HG03354 (cell line): Measurements from ENCODE around the gene EIF5A.

Source experiments
- ATAC-seq: cut with Tn5 transposase; IDR thresholded peaks from one replicate; pipeline ENCODE4 v1.9.1; 2021; ENCODE audit warnings: mild to moderate bottlenecking; ENCODE audit not compliant: unreplicated experiment, poor library complexity, severe bottlenecking

The EIF5A gene

GRCh38 chr17:7283471-7284216 lies 23.8 kb upstream of the EIF5A start:
- ATAC-seq = no peak

GRCh38 chr17:7284911-7285310 lies 22.5 kb upstream of the EIF5A start:
- no peak for ATAC-seq

GRCh38 chr17:7285679-7286078 lies 21.7 kb upstream of the EIF5A start:
- no peak for ATAC-seq

- ATAC-seq = no peak
Observed at GRCh38 chr17:7289256-7290032, 18.0 kb upstream of the EIF5A start.

GRCh38 chr17:7290166-7290565 lies 17.3 kb upstream of the EIF5A start:
- ATAC-seq = no peak

- ATAC-seq = no peak
Observed at GRCh38 chr17:7290685-7291084, 16.7 kb upstream of the EIF5A start.

- ATAC-seq = no peak
Observed at GRCh38 chr17:7292194-7292593, 15.2 kb upstream of the EIF5A start.

GRCh38 chr17:7292729-7293128 lies 14.7 kb upstream of the EIF5A start:
- ATAC-seq = no peak

- no peak for ATAC-seq
Observed at GRCh38 chr17:7293159-7293558, 14.3 kb upstream of the EIF5A start.

GRCh38 chr17:7293816-7294613 lies 13.4 kb upstream of the EIF5A start:
- no peak for ATAC-seq

GRCh38 chr17:7294614-7295153 lies 12.7 kb upstream of the EIF5A start, which contains the start of gene YBX2:
YBX2 (minus strand) TSS chr17:7294639; CDS start chr17:7294500, 139 bp downstream.
- no peak for ATAC-seq

GRCh38 chr17:7295230-7296180 lies 11.9 kb upstream of the EIF5A start:
- ATAC-seq = no peak

- no peak for ATAC-seq
Observed at GRCh38 chr17:7296189-7296861, 11.1 kb upstream of the EIF5A start.

- no peak for ATAC-seq
Observed at GRCh38 chr17:7304179-7304578, 3.2 kb upstream of the EIF5A start.

- ATAC-seq = peak; percentile 8
Observed at GRCh38 chr17:7307686-7308624, 527 bp downstream of the EIF5A start.

GRCh38 chr17:7308625-7309433 lies 1.4 kb downstream of the EIF5A start:
- peak; percentile 24 for ATAC-seq

- ATAC-seq = no peak
Observed at GRCh38 chr17:7309628-7310027, 2.2 kb downstream of the EIF5A start.
